Muscle layer of colon (tissue), 2 donors: Measurements from ENCODE around the gene CTNNBIP1.

ENCODE experiments used
- H3K27ac ChIP-seq: one replicate; pipeline ENCODE4 v1.7.0; 2013; ENCODE audit warnings: low read depth, mild to moderate bottlenecking, low read length, moderate library complexity
- H3K27me3 ChIP-seq, 2 donors: one replicate each; pipeline ENCODE4 v1.7.0; 2013; ENCODE audit warnings: low read length in 2 of 2, mild to moderate bottlenecking in 2 of 2; ENCODE audit not compliant: insufficient read depth in 2 of 2, control insufficient read depth in 1 of 2
- H3K36me3 ChIP-seq: one replicate; pipeline ENCODE4 v1.7.0; 2013; ENCODE audit warnings: mild to moderate bottlenecking, low read length; ENCODE audit not compliant: insufficient read depth
- H3K4me1 ChIP-seq: one replicate; pipeline ENCODE4 v1.7.0; 2013; ENCODE audit warnings: mild to moderate bottlenecking, low read length; ENCODE audit not compliant: insufficient read depth
- H3K4me3 ChIP-seq, 2 donors: one replicate each; pipeline ENCODE4 v1.7.0; 2013; ENCODE audit warnings: low read length in 2 of 2, low read depth in 1 of 2, mild to moderate bottlenecking in 1 of 2, moderate library complexity in 1 of 2
- H3K9ac ChIP-seq: one replicate; pipeline ENCODE4 v1.7.0; 2013; ENCODE audit warnings: low read length
- H3K9me3 ChIP-seq: one replicate; pipeline ENCODE4 v1.7.0; 2013; ENCODE audit warnings: mild to moderate bottlenecking, low read length
- donor health status: abdominal sarcoma.
- donor health status: Adenocarcinoma of cecum.

CTNNBIP1 gene

GRCh38 chr1:9823943-9824701 is 85.9 kb downstream of the CTNNBIP1 start, which contains the start of gene CLSTN1:
Gene CLSTN1, minus strand, starts transcription at chr1:9823965. Its CDS starts 232 bp downstream, at chr1:9823733.
- H3K4me1 ChIP-seq, result peaks cover 30% of the 10 kb centered on the region
- peak within 1 kb of the TSS; percentile 81 for H3K4me3 ChIP-seq
- H3K27ac ChIP-seq, result peak within 1 kb of the TSS; percentile 92
- no peaks in the 10 kb centered on the region for H3K9me3 ChIP-seq
- H3K27me3 ChIP-seq, result no peaks in the 10 kb centered on the region
- peak within 1 kb of the TSS; percentile 16 for H3K9ac ChIP-seq
- H3K36me3 ChIP-seq, result no peaks in the 10 kb centered on the region

- peaks cover 30% of the 10 kb centered on the region for H3K4me1 ChIP-seq
- H3K36me3 ChIP-seq, result no peaks in the 10 kb centered on the region
- no peaks in the 10 kb centered on the region for H3K27me3 ChIP-seq
- no peaks in the 10 kb centered on the region for H3K9me3 ChIP-seq
- peak overlapping the region; percentile 56 for H3K27ac ChIP-seq
- no peak overlapping the region for H3K9ac ChIP-seq
- peak overlapping the region in 1 of 2 donors; percentile 81 for H3K4me3 ChIP-seq
These were observed 86.5 kb downstream of the CTNNBIP1 start for GRCh38 chr1:9823693-9823942.

DNA sequence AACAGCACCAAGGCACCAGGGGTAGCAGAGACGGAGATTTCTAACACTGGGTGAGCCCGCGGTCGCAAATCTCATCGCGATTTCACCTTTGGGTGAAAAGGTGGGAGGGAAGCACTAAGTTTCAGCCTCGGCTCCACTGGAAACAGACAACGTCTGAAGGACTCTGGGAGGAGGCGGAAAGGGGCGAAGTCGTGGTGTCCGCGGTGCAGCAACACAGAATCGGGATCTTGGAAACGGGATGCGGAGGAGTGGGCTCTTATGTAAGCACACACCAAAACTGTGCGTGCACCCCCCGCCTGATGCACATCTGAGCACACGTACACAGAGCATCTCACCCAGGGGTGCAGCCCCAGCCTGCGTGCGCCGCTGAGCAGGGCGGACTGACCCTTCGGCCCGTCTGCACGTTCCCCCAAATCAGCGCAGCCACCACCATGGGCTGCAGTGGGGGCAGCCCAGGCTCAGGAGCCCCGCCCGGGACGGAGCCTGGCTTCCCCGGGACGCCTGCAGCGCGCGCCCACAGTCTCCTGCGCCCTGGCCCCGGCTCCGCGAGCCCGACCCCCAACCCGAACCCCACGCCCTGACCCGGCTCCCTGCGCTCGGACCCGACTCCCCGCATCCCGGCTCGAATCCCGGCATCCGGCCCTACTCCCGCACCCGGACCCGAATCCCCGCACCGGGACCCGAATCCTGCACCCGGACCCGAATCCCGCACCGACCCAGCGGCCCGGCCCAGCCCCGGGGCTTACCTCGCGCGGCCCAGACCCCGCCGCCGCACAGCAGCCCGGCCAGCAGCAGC is 87.0 kb downstream of the CTNNBIP1 start:
- Histone ChIP-seq H3K27me3 (no peaks in the 10 kb centered on the region), H3K36me3 (no peaks in the 10 kb centered on the region), H3K4me3 (peak overlapping the region; percentile 81), H3K9me3 (no peaks in the 10 kb centered on the region), H3K4me1 (peaks cover 30% of the 10 kb centered on the region), H3K9ac (peak overlapping the region; percentile 16), H3K27ac (peak overlapping the region; percentile 56)

GRCh38 chr1:9822490-9822889 is 87.6 kb downstream of the CTNNBIP1 start:
- Histone ChIP-seq H3K27me3 (no peaks in the 10 kb centered on the region), H3K4me3 (peak overlapping the region; percentile 81), H3K9me3 (no peaks in the 10 kb centered on the region), H3K4me1 (peaks cover 30% of the 10 kb centered on the region), H3K36me3 (no peaks in the 10 kb centered on the region), H3K9ac (peak overlapping the region; percentile 16), H3K27ac (peak overlapping the region; percentile 56)

DNA sequence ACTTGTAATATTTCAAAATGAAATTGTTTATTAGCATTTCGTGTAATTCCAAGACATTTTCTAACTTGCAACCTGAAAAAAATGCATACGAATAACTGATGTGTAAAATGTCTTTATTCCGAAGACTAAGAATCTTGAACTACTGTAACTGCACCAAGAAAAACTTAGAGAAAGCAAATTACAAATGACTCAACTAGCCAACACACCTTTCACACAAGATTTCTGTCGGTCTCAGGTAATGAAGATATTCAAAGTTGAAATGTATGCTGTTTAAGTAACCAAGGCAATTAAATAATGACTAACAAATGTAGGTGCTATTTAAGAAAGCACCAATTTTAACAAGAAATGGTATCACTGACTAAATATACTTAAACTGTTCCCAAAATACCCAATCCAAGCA is 88.4 kb downstream of the CTNNBIP1 start:
- H3K9me3 ChIP-seq, result no peaks in the 10 kb centered on the region
- H3K36me3 ChIP-seq, result no peaks in the 10 kb centered on the region
- H3K4me1 ChIP-seq, result peaks cover 30% of the 10 kb centered on the region
- no peak overlapping the region for H3K4me3 ChIP-seq
- no peak overlapping the region for H3K9ac ChIP-seq
- H3K27ac ChIP-seq, result no peak overlapping the region
- H3K27me3 ChIP-seq, result no peaks in the 10 kb centered on the region

GRCh38 chr1:9820521-9820920 is 89.5 kb downstream of the CTNNBIP1 start:
- no peaks in the 10 kb centered on the region for H3K9me3 ChIP-seq
- no peak overlapping the region for H3K4me3 ChIP-seq
- H3K27ac ChIP-seq, result no peak overlapping the region
- H3K27me3 ChIP-seq, result no peaks in the 10 kb centered on the region
- H3K36me3 ChIP-seq, result no peaks in the 10 kb centered on the region
- H3K9ac ChIP-seq, result no peak overlapping the region
- peaks cover 25% of the 10 kb centered on the region for H3K4me1 ChIP-seq

- Histone ChIP-seq H3K4me3 (no peak overlapping the region), H3K4me1 (peaks cover 13% of the 10 kb centered on the region), H3K27me3 (no peaks in the 10 kb centered on the region), H3K36me3 (no peaks in the 10 kb centered on the region), H3K9ac (no peak overlapping the region), H3K9me3 (no peaks in the 10 kb centered on the region), H3K27ac (no peak overlapping the region)
These were observed 92.3 kb downstream of the CTNNBIP1 start for GRCh38 chr1:9817734-9818133.

GRCh38 chr1:9816199-9816598 is 93.9 kb downstream of the CTNNBIP1 start:
- no peaks in the 10 kb centered on the region for H3K36me3 ChIP-seq
- H3K9ac ChIP-seq, result no peak overlapping the region
- peaks cover 3% of the 10 kb centered on the region for H3K4me1 ChIP-seq
- no peaks in the 10 kb centered on the region for H3K27me3 ChIP-seq
- no peaks in the 10 kb centered on the region for H3K9me3 ChIP-seq
- H3K4me3 ChIP-seq, result no peak overlapping the region
- no peak overlapping the region for H3K27ac ChIP-seq

- Histone ChIP-seq H3K4me3 (no peak overlapping the region), H3K27ac (no peak overlapping the region), H3K9me3 (no peaks in the 10 kb centered on the region), H3K27me3 (no peaks in the 10 kb centered on the region), H3K4me1 (peaks cover 4% of the 10 kb centered on the region), H3K9ac (no peak overlapping the region), H3K36me3 (no peaks in the 10 kb centered on the region)
These were observed 94.9 kb downstream of the CTNNBIP1 start for GRCh38 chr1:9815150-9815549.

DNA sequence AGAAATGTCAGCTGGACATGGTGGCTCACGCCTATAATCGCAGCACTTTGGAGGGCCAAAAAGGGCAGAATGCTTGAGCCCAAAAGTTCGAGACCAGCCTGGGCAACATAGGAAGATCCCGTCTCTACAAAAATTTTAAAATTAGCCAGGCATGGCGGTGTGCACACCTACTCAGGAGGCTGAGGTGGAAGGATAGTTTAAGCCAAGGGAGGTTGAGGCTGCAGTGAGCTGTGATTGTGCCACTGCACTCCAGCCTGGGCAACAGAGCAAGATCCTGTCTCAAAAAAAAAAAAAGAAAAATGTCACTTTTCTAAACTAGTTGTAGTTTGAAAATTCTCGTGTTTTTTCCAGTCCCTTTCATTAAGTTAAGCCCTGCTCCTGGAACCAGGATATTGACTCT is 95.5 kb downstream of the CTNNBIP1 start:
- Histone ChIP-seq H3K4me1 (peaks cover 4% of the 10 kb centered on the region), H3K36me3 (no peaks in the 10 kb centered on the region), H3K9me3 (no peaks in the 10 kb centered on the region), H3K9ac (no peak overlapping the region), H3K4me3 (no peak overlapping the region), H3K27me3 (no peaks in the 10 kb centered on the region), H3K27ac (no peak overlapping the region)

GRCh38 chr1:9811239-9811966 is 98.7 kb downstream of the CTNNBIP1 start:
- H3K9me3 ChIP-seq, result no peaks in the 10 kb centered on the region
- peaks cover 4% of the 10 kb centered on the region for H3K4me1 ChIP-seq

More at GRCh38 chr1:9811239-9811966, 98.7 kb downstream of the CTNNBIP1 start:
- no peak overlapping the region for H3K9ac ChIP-seq
- H3K36me3 ChIP-seq, result no peaks in the 10 kb centered on the region
- H3K27ac ChIP-seq, result no peak overlapping the region
- H3K4me3 ChIP-seq, result no peak overlapping the region
- no peaks in the 10 kb centered on the region for H3K27me3 ChIP-seq
